ENCODE measurements around the gene ACOT2. TPM values are rescaled to one million over a fixed set of nuclear protein-coding genes. Genes with fewer than 3 reads are reported as not detected.
"Not testable (repeated sequence)": the region's sequence is repeated elsewhere in the genome, so short reads cannot be mapped to it uniquely, and the experiment has no call there.

ACOT2 gene
- total and polyA plus RNA-seq, 12 donors = 26.0 to 310 (median 73.4) TPM

GRCh38 chr14:73549889-73550524, 19.0 kb upstream of the ACOT2 start:
- intact Hi-C loops (cut with DNase I); H3K36me3 ChIP-seq (replicated peaks in 1 of 2); H3K4me1 ChIP-seq (replicated peaks in 1 of 2); H3K9me3 ChIP-seq (replicated peaks in 1 of 3); H3K27ac ChIP-seq; H3K4me3 ChIP-seq; H3K27me3 ChIP-seq: not testable (repeated sequence)
- WGBS, 4 donors = 92 to 95% (median 95%) methylated on average over 3 to 5 of the region's 6 CpGs; no CpG with 5 or more reads in 1 of the 4 donors
- peak in 1 of 7 donors; percentile 32 for DNase-seq

DNA sequence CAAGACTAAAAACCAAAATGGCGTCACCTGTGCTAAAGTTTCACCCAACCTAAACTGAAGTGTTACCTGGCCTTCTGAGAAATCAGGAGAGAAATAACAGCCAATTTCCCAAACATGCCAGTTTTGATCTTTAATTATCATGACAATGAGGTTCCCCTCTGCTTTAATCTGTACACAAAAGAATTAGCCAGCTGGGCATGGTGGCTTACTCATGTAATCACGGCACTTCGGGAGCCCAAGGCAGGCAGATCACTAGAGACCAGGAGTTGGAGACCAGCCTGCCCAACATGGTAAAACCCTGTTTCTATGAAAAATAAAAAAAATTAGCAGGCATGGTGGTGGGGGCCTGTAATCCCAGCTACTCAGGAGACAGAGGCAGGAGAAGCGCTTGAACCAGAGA, 15.2 kb upstream of the ACOT2 start:
- TF ChIP-seq POLR2A (IDR thresholded peaks at IDR 0.05) (no peak), CTCF (IDR thresholded peaks at IDR 0.05) (no peak)
- H3K4me1 ChIP-seq (replicated peaks in 1 of 2) = no peaks in the 10 kb centered on the region
- 95 to 100% (median 97%) methylated on average over 1 to 4 of the region's 4 CpGs for WGBS, 4 donors
- H3K27ac ChIP-seq = no peak overlapping the region
- intact Hi-C loops (cut with DNase I) = no loop called here
- no peaks in the 10 kb centered on the region for H3K36me3 ChIP-seq (replicated peaks in 1 of 2)
- H3K27me3 ChIP-seq = no peaks in the 10 kb centered on the region
- no peak for DNase-seq
- H3K4me3 ChIP-seq = no peak overlapping the region
- H3K9me3 ChIP-seq (replicated peaks in 1 of 3) = no peaks in the 10 kb centered on the region

DNA sequence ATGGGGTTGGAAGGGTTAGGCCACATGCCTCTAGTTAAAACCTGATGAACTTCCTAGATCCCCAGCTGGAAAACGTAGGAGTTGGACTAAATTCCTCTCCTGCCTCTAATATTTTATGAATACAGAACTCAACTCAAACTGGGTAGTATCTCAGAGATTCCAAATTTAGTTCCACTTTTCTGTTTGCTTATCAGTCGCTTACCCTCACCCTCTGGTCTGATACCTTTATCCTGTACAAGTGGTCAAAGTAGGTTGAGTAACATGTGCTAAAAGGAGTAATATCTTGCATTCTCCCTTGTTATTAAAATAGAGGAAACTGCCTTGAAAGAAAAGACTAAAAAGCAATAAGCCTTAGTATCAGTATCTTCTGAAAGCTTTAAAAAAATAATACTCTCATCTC, 11.8 kb upstream of the ACOT2 start:
- H3K9me3 ChIP-seq (replicated peaks in 1 of 3); intact Hi-C loops (cut with DNase I); H3K4me3 ChIP-seq; H3K27me3 ChIP-seq; DNase-seq; H3K36me3 ChIP-seq (replicated peaks in 1 of 2); H3K27ac ChIP-seq; H3K4me1 ChIP-seq (replicated peaks in 1 of 2): not testable (repeated sequence)
- WGBS, 4 donors = 43 to 81% (median 72%) methylated on average over 1 to 2 of the region's 2 CpGs

GRCh38 chr14:73558238-73558637, 10.8 kb upstream of the ACOT2 start:
- H3K27ac ChIP-seq; H3K4me1 ChIP-seq (replicated peaks in 1 of 2); H3K9me3 ChIP-seq (replicated peaks in 1 of 3); H3K4me3 ChIP-seq; intact Hi-C loops (cut with DNase I); H3K27me3 ChIP-seq; H3K36me3 ChIP-seq (replicated peaks in 1 of 2); DNase-seq: not testable (repeated sequence)
- 33 to 84% (median 40%) methylated on average over 1 to 2 of the region's 2 CpGs; no CpG with 5 or more reads in 1 of the 4 donors for WGBS, 4 donors

GRCh38 chr14:73562256-73562655, 6.8 kb upstream of the ACOT2 start:
- not testable (repeated sequence) for H3K27ac ChIP-seq

DNA sequence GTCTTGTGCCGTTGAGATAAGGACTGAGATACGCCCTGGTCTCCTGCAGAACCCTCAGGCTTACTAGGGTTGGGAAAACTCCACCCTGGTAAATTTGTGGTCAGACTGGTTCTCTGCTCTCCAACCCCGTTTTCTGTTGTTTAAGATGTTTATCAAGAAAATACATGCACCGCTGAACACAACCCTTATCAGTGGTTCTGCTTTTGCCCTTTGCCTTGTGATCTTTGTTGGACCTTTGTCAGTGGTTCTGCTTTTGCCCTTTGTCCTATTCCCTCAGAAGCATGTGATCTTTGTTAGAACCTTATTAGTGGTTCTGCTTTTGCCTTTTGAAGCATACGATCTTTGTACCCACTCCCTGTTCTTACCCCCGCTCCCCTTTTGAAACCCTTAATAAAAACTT, 6.3 kb upstream of the ACOT2 start:
- intact Hi-C loops (cut with DNase I) = loop anchor here in 1 of 2 donors (5.0 to 10.0 kb wide), 2 partner anchors 35 to 58 kb away; no protein-coding TSS in a partner anchor
- H3K4me1 ChIP-seq (replicated peaks in 1 of 2) = not testable (repeated sequence)

More at GRCh38 chr14:73562256-73562655, 6.8 kb upstream of the ACOT2 start:
- WGBS, 4 donors = 93 to 96% (median 96%) methylated on average over 7 of the region's 7 CpGs
- not testable (repeated sequence) for H3K4me3 ChIP-seq; H3K4me1 ChIP-seq (replicated peaks in 1 of 2); H3K27me3 ChIP-seq; H3K36me3 ChIP-seq (replicated peaks in 1 of 2); DNase-seq; H3K9me3 ChIP-seq (replicated peaks in 1 of 3)
- intact Hi-C loops (cut with DNase I) = loop anchor here in 1 of 2 donors (5.0 to 10.0 kb wide), 2 partner anchors 35 to 57 kb away; no protein-coding TSS in a partner anchor

GRCh38 chr14:73566431-73566830, 2.6 kb upstream of the ACOT2 start:
- H3K27me3 ChIP-seq; H3K9me3 ChIP-seq (replicated peaks in 1 of 3); H3K36me3 ChIP-seq (replicated peaks in 1 of 2); H3K27ac ChIP-seq; H3K4me3 ChIP-seq; DNase-seq: not testable (repeated sequence)
- WGBS, 4 donors = 83 to 100% (median 96%) methylated on average over 2 to 18 of the region's 18 CpGs
- intact Hi-C loops (cut with DNase I) = loop anchor here in 1 of 2 donors (10.0 kb wide), 1 partner anchor 62 kb away; no protein-coding TSS in a partner anchor
- H3K4me1 ChIP-seq (replicated peaks in 1 of 2) = peaks cover 11 to 22% of the 10 kb centered on the region in 2 donors

More for the DNA sequence above, 6.3 kb upstream of the ACOT2 start:
- H3K4me3 ChIP-seq; H3K36me3 ChIP-seq (replicated peaks in 1 of 2); H3K27me3 ChIP-seq; H3K27ac ChIP-seq; H3K9me3 ChIP-seq (replicated peaks in 1 of 3); DNase-seq: not testable (repeated sequence)
- WGBS, 4 donors = 90 to 98% (median 92%) methylated on average over 6 of the region's 6 CpGs

- intact Hi-C loops (cut with DNase I) = loop anchor here in 1 of 2 donors (10.0 kb wide), 1 partner anchor 62 kb away; no protein-coding TSS in a partner anchor
- H3K4me1 ChIP-seq (replicated peaks in 1 of 2) = peaks cover 11 to 22% of the 10 kb centered on the region in 2 donors
- not testable (repeated sequence) for H3K27me3 ChIP-seq; H3K36me3 ChIP-seq (replicated peaks in 1 of 2); H3K27ac ChIP-seq; H3K4me3 ChIP-seq; H3K9me3 ChIP-seq (replicated peaks in 1 of 3); DNase-seq
- WGBS, 4 donors = 95 to 100% (median 99%) methylated on average over 2 to 6 of the region's 6 CpGs
These were observed 2.1 kb upstream of the ACOT2 start for GRCh38 chr14:73566935-73567334.

Data from adrenal gland (tissue), 12 donors.